CD4-positive, alpha-beta T cell (primary cell): ENCODE results near the gene RYK. TPM values are rescaled to one million over a fixed set of nuclear protein-coding genes. Genes with fewer than 3 reads are reported as not detected.
A peak's percentile ranks its signal among the peaks of the same experiment; 100 is the strongest.

Source experiments
- ATAC-seq: fragments of 200-7000 bp; cut with Tn5 transposase; one replicate; pipeline ENCODE4 v1.10.0; 2022; ENCODE audit warnings: mild to moderate bottlenecking; ENCODE audit not compliant: poor library complexity
- CTCF ChIA-PET: fragments of 350-600 bp; sonication (Branson Sonifier 250); formaldehyde crosslinking; loops from one replicate; lab custom pipeline; 2021; ENCODE audit warnings: antibody characterized with exemption, inconsistent platforms; lab: Charles Lee
- POLR2A ChIA-PET: fragments of 350-600 bp; sonication (Branson Sonifier 250); formaldehyde crosslinking; loops from one replicate; lab custom pipeline; 2021; ENCODE audit warnings: antibody characterized with exemption, inconsistent platforms; lab: Charles Lee
- DNase-seq, 14 experiments: peaks; one replicate each; pipeline ENCODE4 v3.0.0-alpha.2; 2013 to 2020; ENCODE audit warnings: mixed read lengths in 2 of 14
- H3K27ac ChIP-seq, 2 donors: one replicate each; pipeline versions ENCODE4 v1.5.1 to v1.7.0; 2013; ENCODE audit warnings: low read length in 2 of 2, low read depth in 1 of 2, mild to moderate bottlenecking in 1 of 2
- H3K27me3 ChIP-seq, 2 experiments: 1 replicate in 1 of 2; 2 replicates in 1 of 2; pipeline versions ENCODE4 v1.6.1 to v1.7.0; 2013; ENCODE audit warnings: low read length in 2 of 2, control low read depth in 1 of 2, mild to moderate bottlenecking in 1 of 2, moderate library complexity in 1 of 2; ENCODE audit not compliant: insufficient read depth in 2 of 2, control insufficient read depth in 1 of 2
- H3K36me3 ChIP-seq: one replicate; pipeline ENCODE4 v1.6.1; 2013; ENCODE audit warnings: low read length, control low read depth; ENCODE audit not compliant: insufficient read depth
- H3K4me1 ChIP-seq: one replicate; pipeline ENCODE4 v1.6.1; 2013; ENCODE audit warnings: low read length, control low read depth; ENCODE audit not compliant: insufficient read depth
- H3K4me3 ChIP-seq: one replicate; pipeline ENCODE4 v1.5.1; 2013; ENCODE audit warnings: mild to moderate bottlenecking, low read length, moderate library complexity
- H3K9me3 ChIP-seq, 2 experiments: 1 replicate in 1 of 2; 2 replicates in 1 of 2; pipeline versions ENCODE4 v1.6.1 to v1.7.0; 2013; ENCODE audit warnings: low read length in 2 of 2, mild to moderate bottlenecking in 2 of 2, control low read depth in 1 of 2, moderate library complexity in 1 of 2; ENCODE audit not compliant: control insufficient read depth in 1 of 2, insufficient read depth in 1 of 2
- H3K27ac Mint-ChIP-seq: one replicate; pipeline ENCODE4 v1.8.0; 2020; ENCODE audit warnings: mixed read lengths
- H3K27me3 Mint-ChIP-seq: one replicate; pipeline ENCODE4 v1.8.0; 2021; ENCODE audit warnings: mixed read lengths
- H3K36me3 Mint-ChIP-seq: one replicate; pipeline ENCODE4 v1.8.0; 2021; ENCODE audit warnings: low read depth, mixed read lengths
- H3K4me1 Mint-ChIP-seq: one replicate; pipeline ENCODE4 v1.8.0; 2021; ENCODE audit warnings: low read depth, mixed read lengths
- H3K4me3 Mint-ChIP-seq: one replicate; pipeline ENCODE4 v1.8.0; 2020; ENCODE audit warnings: mild to moderate bottlenecking, mixed read lengths
- H3K9me3 Mint-ChIP-seq: one replicate; pipeline ENCODE4 v1.8.0; 2020; ENCODE audit warnings: mixed read lengths
- CTCF ChIP-seq: fragments of 200-600 bp; IDR thresholded peaks from one replicate; pipeline ENCODE4 v1.8.0; 2022; ENCODE audit warnings: antibody characterized with exemption, mild to moderate bottlenecking
- intact Hi-C, 2 experiments: fragments of 100-400 bp; cut with DNase I in 1 of 2; cut with micrococcal nuclease in 1 of 2; formaldehyde crosslinking; loops; one replicate each; pipeline versions ENCODE4 v1.15.1 to v1.9.0; 2023 to 2025; cut with DNase I, micrococcal nuclease
- total RNA-seq, 174 experiments: library from RNA in 2 of 174; stranded (reverse) in 2 of 174; gene quantifications; one replicate each; pipeline ENCODE4 v1.2.3 and lab custom pipeline; 2021 to 2026

The RYK gene
- total RNA-seq, 2 experiments from 2014 or later = 57.6 to 59.2 TPM

- peaks cover 90% of the 10 kb centered on the region for H3K4me1 Mint-ChIP-seq
- intact Hi-C loops = no loop called here
- no peaks in the 10 kb centered on the region for H3K9me3 Mint-ChIP-seq
- no peaks in the 10 kb centered on the region for H3K36me3 Mint-ChIP-seq
- Histone ChIP-seq H3K36me3 (no peaks in the 10 kb centered on the region), H3K27ac (no peak overlapping the region), H3K9me3 (no peaks in the 10 kb centered on the region), H3K4me3 (no peak overlapping the region), H3K27me3 (no peaks in the 10 kb centered on the region), H3K4me1 (peaks cover 18% of the 10 kb centered on the region)
- ChIA-PET POLR2A (no interaction called here), CTCF (interaction anchor here (1.8 kb wide), 1 partner anchor 27 kb away, joined by 6 read pairs; no protein-coding TSS in a partner anchor)
- no peak for TF ChIP-seq CTCF
- no peak overlapping the region for H3K27ac Mint-ChIP-seq
- no peak for DNase-seq
- H3K4me3 Mint-ChIP-seq = no peak overlapping the region
- no peaks in the 10 kb centered on the region for H3K27me3 Mint-ChIP-seq
- no peak for ATAC-seq
Measured at GRCh38 chr3:134239538-134239937, 11.1 kb downstream of the RYK start.

- TF ChIP-seq CTCF = no peak
- intact Hi-C loops = no loop called here
- H3K27ac ChIP-seq = no peak overlapping the region
- no peaks in the 10 kb centered on the region for H3K27me3 ChIP-seq
- H3K36me3 Mint-ChIP-seq = no peaks in the 10 kb centered on the region
- no peak overlapping the region for H3K4me3 ChIP-seq
- H3K4me3 Mint-ChIP-seq = peak overlapping the region; percentile 4
- H3K9me3 ChIP-seq = no peaks in the 10 kb centered on the region
- no peak for ATAC-seq
- ChIA-PET POLR2A (interaction anchor here (1.2 kb wide), 1 partner anchor 13 kb away, joined by 3 read pairs; the partner anchor contains the start of gene RYK), CTCF (interaction anchor here (1.0 to 2.4 kb wide), 3 partner anchors 9 to 25 kb away, joined by 3 to 6 read pairs (median 5); no protein-coding TSS in a partner anchor)
- no peak for DNase-seq
- no peaks in the 10 kb centered on the region for H3K27me3 Mint-ChIP-seq
- no peaks in the 10 kb centered on the region for H3K36me3 ChIP-seq
- H3K4me1 Mint-ChIP-seq = peaks cover 81% of the 10 kb centered on the region
- H3K4me1 ChIP-seq = peaks cover 6% of the 10 kb centered on the region
- H3K27ac Mint-ChIP-seq = no peak overlapping the region
- H3K9me3 Mint-ChIP-seq = no peaks in the 10 kb centered on the region
Measured at GRCh38 chr3:134237454-134238145, 13.1 kb downstream of the RYK start.

- intact Hi-C loops = no loop called here
- Histone ChIP-seq H3K4me3 (no peak overlapping the region), H3K4me1 (peaks cover 9% of the 10 kb centered on the region), H3K9me3 (no peaks in the 10 kb centered on the region), H3K27me3 (no peaks in the 10 kb centered on the region), H3K27ac (no peak overlapping the region), H3K36me3 (no peaks in the 10 kb centered on the region)
- ChIA-PET CTCF (interaction anchor here (0.6 to 2.4 kb wide), 4 partner anchors 10 to 314 kb away, joined by 3 to 6 read pairs (median 4); no protein-coding TSS in a partner anchor), POLR2A (interaction anchor here (0.6 to 1.2 kb wide), 2 partner anchors 14 to 184 kb away, joined by 3 read pairs; partner anchors contain the start of gene RYK)
- DNase-seq = no peak
- H3K36me3 Mint-ChIP-seq = no peaks in the 10 kb centered on the region
- ATAC-seq = no peak
- H3K4me3 Mint-ChIP-seq = peak overlapping the region; percentile 6
- no peaks in the 10 kb centered on the region for H3K9me3 Mint-ChIP-seq
- no peak for TF ChIP-seq CTCF
- peaks cover 85% of the 10 kb centered on the region for H3K4me1 Mint-ChIP-seq
- H3K27me3 Mint-ChIP-seq = no peaks in the 10 kb centered on the region
- no peak overlapping the region for H3K27ac Mint-ChIP-seq
Measured at GRCh38 chr3:134236505-134237170, 14.0 kb downstream of the RYK start.
